ENCODE data around the gene SNRPD2.

Gene SNRPD2

DNA sequence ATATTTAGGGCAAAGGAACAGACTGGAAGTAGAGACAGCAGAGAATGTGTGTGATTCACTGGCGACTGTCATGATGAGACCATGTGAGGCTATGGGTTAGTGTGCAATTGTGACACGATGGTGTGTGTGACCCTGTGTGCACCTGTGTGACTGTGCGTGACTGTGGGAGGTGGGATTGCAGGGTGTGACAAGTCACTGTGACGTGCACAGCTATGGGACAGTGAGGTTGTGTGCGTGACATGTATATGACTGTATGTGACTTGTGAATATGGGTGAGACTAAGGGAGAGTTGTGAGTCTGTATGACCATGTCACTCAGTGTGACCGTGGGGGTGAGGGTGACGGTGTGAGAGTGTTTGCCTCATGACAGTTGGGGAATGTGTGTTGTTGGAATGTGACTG is 27.2 kb downstream of the SNRPD2 start:
- TF ChIP-seq, protein P1, sequence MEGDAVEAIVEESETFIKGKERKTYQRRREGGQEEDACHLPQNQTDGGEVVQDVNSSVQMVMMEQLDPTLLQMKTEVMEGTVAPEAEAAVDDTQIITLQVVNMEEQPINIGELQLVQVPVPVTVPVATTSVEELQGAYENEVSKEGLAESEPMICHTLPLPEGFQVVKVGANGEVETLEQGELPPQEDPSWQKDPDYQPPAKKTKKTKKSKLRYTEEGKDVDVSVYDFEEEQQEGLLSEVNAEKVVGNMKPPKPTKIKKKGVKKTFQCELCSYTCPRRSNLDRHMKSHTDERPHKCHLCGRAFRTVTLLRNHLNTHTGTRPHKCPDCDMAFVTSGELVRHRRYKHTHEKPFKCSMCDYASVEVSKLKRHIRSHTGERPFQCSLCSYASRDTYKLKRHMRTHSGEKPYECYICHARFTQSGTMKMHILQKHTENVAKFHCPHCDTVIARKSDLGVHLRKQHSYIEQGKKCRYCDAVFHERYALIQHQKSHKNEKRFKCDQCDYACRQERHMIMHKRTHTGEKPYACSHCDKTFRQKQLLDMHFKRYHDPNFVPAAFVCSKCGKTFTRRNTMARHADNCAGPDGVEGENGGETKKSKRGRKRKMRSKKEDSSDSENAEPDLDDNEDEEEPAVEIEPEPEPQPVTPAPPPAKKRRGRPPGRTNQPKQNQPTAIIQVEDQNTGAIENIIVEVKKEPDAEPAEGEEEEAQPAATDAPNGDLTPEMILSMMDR (IDR thresholded peaks at IDR 0.05; ENCODE audit: low read depth, low read length, missing control alignments), result no peak
- DNase-seq (ENCODE audit: low read depth), result no peak
- H3K4me3 ChIP-seq (ENCODE audit: low read depth, low read length), result no peak overlapping the region

DNA sequence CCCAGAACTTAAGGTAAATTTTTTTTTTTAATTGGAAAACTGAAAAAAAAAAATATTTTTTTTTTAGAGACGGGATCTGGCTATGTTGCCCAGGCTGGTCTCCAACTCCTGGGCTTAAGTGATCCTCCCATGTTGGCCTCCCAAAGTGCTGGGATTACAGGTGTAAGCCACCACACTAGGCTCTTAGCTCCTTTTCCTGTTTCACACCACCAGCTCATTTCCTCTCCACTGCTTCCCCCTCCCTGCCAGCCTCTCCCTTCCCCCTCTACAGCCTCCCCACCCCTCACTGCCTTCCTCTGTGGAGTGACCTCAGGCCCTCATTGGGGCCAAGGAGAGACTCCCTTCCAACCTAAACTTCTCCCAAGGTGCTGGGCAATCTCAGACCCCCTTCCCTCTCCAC is 28.0 kb downstream of the SNRPD2 start:
- TF ChIP-seq, protein P1 (IDR thresholded peaks at IDR 0.05; ENCODE audit: low read depth, low read length, missing control alignments), result no peak
- DNase-seq (ENCODE audit: low read depth), result no peak
- no peak overlapping the region for H3K4me3 ChIP-seq (ENCODE audit: low read depth, low read length)

DNA sequence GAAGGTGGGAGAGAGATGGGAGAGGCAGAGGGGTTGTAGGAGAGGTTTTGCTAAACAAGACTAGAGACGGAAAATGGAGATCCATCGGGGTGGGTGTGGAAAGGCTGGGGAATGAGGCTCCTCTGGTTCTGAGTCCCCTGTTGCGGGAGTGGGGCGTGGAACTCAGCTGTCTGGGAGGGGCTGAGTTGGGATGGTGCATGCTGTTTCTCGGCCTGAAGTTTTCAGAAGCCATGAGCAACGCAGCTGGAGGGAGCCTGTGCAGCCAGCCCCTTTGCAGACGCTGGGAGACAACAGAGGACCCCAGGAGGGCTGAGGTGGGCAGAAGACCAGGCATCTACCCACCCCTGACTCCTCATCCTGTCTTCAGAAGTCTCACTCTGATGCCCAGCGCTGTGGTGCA is 31.1 kb downstream of the SNRPD2 start:
- no peak overlapping the region for H3K4me3 ChIP-seq (ENCODE audit: low read depth, low read length)
- TF ChIP-seq, protein P1 (IDR thresholded peaks at IDR 0.05; ENCODE audit: low read depth, low read length, missing control alignments), result no peak
- no peak for DNase-seq (ENCODE audit: low read depth)

DNA sequence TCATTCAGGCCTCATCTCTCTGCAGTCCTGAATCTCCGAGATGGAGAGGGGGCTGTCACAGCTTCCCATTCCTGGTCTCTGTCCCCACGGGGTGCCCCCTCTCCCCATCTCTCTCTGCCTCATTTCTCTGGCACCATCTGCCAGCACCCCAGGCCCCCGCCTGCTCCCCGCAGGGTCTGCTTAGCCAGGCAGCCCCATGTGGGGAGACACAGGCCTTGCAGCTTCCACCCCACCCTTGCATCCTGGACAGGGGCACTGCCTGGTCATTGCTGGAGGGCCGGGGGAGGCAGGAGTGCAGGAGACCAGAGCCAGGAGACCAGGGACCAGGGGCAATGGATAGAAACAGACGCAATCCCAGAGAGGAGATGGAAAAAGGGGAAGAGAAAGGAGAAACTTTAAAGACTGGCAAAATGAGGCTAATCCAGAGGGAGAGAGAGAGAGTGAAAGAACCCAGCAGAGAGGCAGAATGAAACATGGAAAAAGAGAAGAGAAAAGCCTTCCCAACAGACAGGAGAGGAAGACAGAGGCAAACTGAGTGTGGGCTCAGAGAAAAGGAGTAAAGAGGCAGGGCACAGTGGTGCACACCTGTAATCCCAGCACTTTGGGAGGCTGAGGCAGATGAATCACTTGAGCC is 32.5 kb downstream of the SNRPD2 start:
- DNase-seq (ENCODE audit: low read depth), result no peak
- H3K4me3 ChIP-seq (ENCODE audit: low read depth, low read length), result no peak overlapping the region
- TF ChIP-seq, protein P1 (IDR thresholded peaks at IDR 0.05; ENCODE audit: low read depth, low read length, missing control alignments), result no peak

DNA sequence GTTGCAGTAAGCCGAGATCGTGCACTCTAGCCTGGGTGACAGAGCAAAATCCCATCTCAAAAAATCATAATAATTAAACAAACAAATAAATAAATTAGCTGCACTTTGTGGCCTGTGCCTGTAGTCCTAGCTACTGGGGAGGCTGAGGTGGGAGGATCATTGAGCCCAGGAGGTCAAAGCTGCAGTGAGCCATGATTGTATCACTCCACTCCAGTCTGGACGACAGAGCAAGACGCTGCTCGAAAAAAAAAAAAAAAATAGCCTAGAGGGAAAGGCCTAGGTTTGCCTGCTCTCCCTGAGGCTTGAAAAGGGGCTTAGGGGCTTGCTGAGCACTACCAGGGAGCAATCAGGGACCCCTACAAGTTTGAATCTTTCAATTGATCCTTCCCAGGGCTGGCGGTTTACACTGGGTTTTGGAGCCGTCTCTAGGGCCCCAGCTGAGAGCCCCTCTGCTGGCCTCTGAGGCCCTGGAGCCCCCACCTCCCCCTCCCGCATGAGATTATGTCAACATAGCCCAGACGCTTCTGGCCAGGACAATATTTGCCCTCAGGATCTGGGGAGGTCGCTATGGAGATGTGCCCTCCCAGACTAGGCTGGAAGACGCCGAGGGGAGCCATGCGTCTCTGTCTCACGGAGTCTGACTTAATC is 34.1 kb downstream of the SNRPD2 start:
- no peak for DNase-seq (ENCODE audit: low read depth)
- TF ChIP-seq, protein P1 (IDR thresholded peaks at IDR 0.05; ENCODE audit: low read depth, low read length, missing control alignments), result no peak
- H3K4me3 ChIP-seq (ENCODE audit: low read depth, low read length), result no peak overlapping the region

DNA sequence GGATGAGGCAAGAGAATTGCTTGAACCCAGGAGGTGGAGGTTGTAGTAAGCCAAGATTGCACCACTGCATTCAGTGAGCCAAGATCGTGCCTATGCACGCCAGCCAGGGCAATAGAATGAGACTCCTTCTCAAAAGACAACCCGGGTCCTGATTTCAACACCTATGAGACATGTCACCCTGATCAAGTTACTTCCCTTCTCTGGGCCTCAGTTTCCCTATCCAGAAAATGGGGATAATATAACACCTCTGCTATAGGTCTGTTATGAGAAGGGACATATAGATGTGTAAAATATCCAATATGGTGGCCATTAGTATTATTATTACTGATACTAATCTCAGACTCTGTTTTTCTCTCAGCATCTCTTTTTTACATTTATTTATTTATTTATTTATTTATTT is 36.7 kb downstream of the SNRPD2 start:
- TF ChIP-seq, protein P1 (IDR thresholded peaks at IDR 0.05; ENCODE audit: low read depth, low read length, missing control alignments), result no peak
- no peak overlapping the region for H3K4me3 ChIP-seq (ENCODE audit: low read depth, low read length)
- DNase-seq (ENCODE audit: low read depth), result no peak

DNA sequence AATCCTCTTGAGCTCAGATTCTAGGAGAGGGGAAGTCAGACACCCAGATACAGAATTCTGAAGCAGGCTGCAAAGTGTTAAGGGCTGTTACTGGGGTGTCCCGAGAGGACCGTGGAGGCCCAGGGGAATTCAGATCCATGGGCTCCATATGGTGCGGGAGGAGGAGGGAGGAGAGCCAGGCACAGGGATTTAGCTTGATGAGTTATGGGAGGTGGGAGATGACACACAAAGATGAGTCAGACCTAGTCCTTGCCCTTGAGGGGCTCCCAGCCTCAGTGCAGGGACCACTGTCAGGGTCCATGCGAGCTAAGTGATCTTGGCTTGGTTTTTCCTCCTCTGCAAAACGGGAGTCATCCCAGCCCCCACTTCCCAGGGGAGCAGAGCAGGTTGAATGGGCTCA is 38.1 kb downstream of the SNRPD2 start:
- TF ChIP-seq, protein P1 (IDR thresholded peaks at IDR 0.05; ENCODE audit: low read depth, low read length, missing control alignments), result no peak

More for the DNA sequence above, 38.1 kb downstream of the SNRPD2 start:
- H3K4me3 ChIP-seq (ENCODE audit: low read depth, low read length), result no peak overlapping the region
- DNase-seq (ENCODE audit: low read depth), result no peak

Measured in GM12864 (cell line).